ENCODE data around the gene FGF2.

GRCh38 chr4:122777846-122778673, 48.6 kb upstream of the FGF2 start:
- no peak for TF ChIP-seq ZNF23 (tag by site-specific recombination; IDR thresholded peaks at IDR 0.05; ENCODE audit: borderline replicate concordance)
- no peak for TF ChIP-seq CTCF (tag by site-specific recombination; IDR thresholded peaks at IDR 0.05)
- no peak for TF ChIP-seq ZBTB21 (tag by site-specific recombination; IDR thresholded peaks at IDR 0.05)
- no peak for TF ChIP-seq ZNF791 (tag by site-specific recombination; IDR thresholded peaks at IDR 0.05)
- no peak for TF ChIP-seq RBAK (tag by site-specific recombination; IDR thresholded peaks at IDR 0.05)
- TF ChIP-seq ZNF16 (tag by site-specific recombination; IDR thresholded peaks at IDR 0.05; ENCODE audit: low read depth): no peak
- TF ChIP-seq ZBTB44 (tag by site-specific recombination; IDR thresholded peaks at IDR 0.05): no peak
- no peak for TF ChIP-seq ZNF837 (tag by site-specific recombination; IDR thresholded peaks at IDR 0.05)
- no peak for TF ChIP-seq ZNF148 (tag by site-specific recombination; IDR thresholded peaks at IDR 0.05; ENCODE audit: borderline replicate concordance)
- no peak for TF ChIP-seq REST (tag by site-specific recombination; IDR thresholded peaks at IDR 0.05)

Measured in HEK293 (cell line).